Adrenal gland (tissue), 5 donors: ENCODE results near the gene MLF1.

Experiments
- CTCF ChIP-seq, 6 experiments: fragments of 450-650 bp in 4 of 6; fragments of 200-600 bp in 2 of 6; sonication (generic) in 1 of 6; IDR thresholded peaks; 1 replicate in 5 of 6; 2 replicates in 1 of 6; pipeline versions ENCODE4 v1.5.1 to v1.8.0; 2016 to 2021; ENCODE audit warnings: antibody characterized with exemption in 6 of 6, mild to moderate bottlenecking in 2 of 6, moderate library complexity in 1 of 6
- POLR2A ChIP-seq, 2 donors: fragments of 450-650 bp; IDR thresholded peaks; one replicate each; pipeline ENCODE4 v1.6.1; 2017; ENCODE audit warnings: antibody characterized with exemption in 2 of 2, mild to moderate bottlenecking in 2 of 2, moderate library complexity in 1 of 2
- donor health status: DM: no; HTN: no; CAD: no.

- TF ChIP-seq POLR2A (IDR thresholded peaks at IDR 0.05) (no peak), CTCF (IDR thresholded peaks at IDR 0.05) (no peak)
These were observed 78.8 kb downstream of the MLF1 start for GRCh38 chr3:158649791-158650190.
